Measurements from ENCODE around the gene COLEC12.

DNA sequence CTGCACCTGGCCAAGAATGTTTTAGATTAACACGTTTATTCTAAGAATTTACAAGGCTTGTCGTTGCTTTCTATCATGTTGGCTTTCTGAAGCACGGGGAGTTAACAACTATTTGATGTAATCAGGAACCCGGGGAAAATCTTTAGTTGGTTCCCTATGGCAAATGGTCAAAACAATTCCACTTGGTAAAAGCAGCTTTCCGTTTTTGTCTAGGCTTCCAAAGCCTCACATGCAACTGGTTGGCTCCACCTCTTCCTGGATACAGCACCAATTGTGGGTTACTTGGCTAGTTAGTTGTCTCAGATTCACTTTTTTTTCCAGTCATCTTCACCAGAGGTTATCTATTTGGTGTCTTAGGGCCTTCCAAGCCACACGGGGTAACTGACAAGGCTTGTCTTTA lies 2.8 kb downstream of the COLEC12 start:
- TF ChIP-seq, protein P1, sequence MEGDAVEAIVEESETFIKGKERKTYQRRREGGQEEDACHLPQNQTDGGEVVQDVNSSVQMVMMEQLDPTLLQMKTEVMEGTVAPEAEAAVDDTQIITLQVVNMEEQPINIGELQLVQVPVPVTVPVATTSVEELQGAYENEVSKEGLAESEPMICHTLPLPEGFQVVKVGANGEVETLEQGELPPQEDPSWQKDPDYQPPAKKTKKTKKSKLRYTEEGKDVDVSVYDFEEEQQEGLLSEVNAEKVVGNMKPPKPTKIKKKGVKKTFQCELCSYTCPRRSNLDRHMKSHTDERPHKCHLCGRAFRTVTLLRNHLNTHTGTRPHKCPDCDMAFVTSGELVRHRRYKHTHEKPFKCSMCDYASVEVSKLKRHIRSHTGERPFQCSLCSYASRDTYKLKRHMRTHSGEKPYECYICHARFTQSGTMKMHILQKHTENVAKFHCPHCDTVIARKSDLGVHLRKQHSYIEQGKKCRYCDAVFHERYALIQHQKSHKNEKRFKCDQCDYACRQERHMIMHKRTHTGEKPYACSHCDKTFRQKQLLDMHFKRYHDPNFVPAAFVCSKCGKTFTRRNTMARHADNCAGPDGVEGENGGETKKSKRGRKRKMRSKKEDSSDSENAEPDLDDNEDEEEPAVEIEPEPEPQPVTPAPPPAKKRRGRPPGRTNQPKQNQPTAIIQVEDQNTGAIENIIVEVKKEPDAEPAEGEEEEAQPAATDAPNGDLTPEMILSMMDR (conservative IDR thresholded peaks at IDR 0.05; ENCODE audit: low read length) = no peak
- no peak for TF ChIP-seq EZH2phosphoT487 (IDR thresholded peaks at IDR 0.05; ENCODE audit: borderline replicate concordance)
